CD4-positive, alpha-beta T cell treated with Interleukin-12 subunit alpha and Interleukin-12 subunit beta, for 1 hour (primary cell): ENCODE results near the gene MS4A7.

ENCODE experiments used
- DNase-seq: peaks from one replicate; pipeline ENCODE4 v3.0.0-alpha.2; 2020

Gene MS4A7

GRCh38 chr11:60371386-60371785 lies 6.9 kb upstream of the MS4A7 start:
- DNase-seq: no peak

DNA sequence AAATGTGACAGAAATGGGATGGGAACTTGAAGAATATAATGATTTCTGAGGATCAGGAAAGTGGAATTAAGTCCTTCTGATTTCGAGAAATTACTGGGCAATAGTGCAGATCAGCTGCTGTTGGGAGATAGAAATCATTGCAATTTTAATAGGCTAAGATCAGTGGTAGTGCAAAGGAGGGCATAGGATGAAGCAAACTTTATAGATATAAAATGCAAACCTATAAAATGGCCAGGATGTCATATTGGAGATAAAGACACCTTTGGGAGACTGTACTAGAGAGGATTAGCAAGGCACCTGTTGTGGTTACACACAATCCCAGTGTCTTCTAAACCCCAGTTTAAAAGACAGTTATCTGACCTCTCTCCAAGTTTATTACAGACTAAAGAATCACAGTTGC lies 6.5 kb upstream of the MS4A7 start:
- DNase-seq: no peak

GRCh38 chr11:60372767-60373166 lies 5.6 kb upstream of the MS4A7 start:
- DNase-seq: no peak

- DNase-seq: no peak
Observed at GRCh38 chr11:60375316-60375715, 3.0 kb upstream of the MS4A7 start.

DNA sequence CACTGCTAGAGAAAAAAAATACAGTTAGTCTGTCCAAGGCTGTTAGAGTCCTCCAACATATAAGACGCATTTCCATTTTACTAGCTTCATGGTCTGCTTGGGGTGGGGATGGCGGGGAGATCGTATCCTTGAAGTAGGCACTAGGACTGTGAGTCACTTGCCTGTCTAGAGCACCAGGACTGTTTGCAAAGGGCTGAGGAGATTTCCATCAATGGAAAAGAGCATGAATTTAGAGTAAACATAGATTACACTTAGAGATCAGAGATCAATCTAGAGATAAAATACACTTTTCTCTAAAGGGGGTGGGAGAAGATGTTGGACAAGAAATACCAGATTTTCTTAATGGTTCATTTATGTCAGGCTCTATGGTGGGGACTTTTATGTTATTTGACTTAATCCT lies 1.7 kb upstream of the MS4A7 start:
- no peak for DNase-seq

DNA sequence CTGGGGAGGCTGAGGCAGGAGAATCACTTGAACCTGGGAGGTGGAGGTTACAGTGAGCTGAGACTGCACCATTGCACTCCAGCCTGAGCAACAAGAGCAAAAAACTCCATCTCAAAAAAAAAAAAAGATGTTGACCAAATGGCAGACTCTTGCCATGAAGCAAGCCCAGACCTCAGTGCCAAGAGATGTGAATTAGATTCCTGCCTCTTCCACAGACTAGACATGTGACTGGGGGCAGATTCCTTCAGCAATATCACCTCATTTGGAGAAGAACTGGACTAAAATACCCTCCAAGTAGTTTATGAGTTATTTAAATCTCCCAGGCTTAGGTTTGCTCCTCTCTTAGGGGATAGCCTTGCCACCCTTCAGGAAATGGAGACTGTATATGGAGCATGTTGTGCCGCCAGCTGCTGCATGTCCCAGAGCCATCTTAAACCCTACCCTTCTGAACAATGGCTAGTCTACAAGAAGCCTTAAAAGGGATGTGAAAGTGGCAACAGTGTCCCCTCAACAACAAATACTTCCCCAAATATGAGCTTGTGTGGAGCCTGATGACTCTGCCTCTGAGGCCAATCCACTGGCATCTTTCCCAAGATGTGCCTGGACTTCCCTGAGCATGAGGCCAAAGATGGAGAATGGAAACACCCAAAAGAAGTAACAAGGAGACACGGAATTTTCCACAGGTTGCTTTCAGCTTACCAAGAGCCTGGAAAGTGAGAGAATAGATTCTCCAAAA lies 763 bp upstream of the MS4A7 start:
- DNase-seq: no peak

GRCh38 chr11:60389279-60389910 lies 11.1 kb downstream of the MS4A7 start:
- DNase-seq: peak; percentile 10

- DNase-seq: no peak
Observed at GRCh38 chr11:60390419-60390818, 12.1 kb downstream of the MS4A7 start.

DNA sequence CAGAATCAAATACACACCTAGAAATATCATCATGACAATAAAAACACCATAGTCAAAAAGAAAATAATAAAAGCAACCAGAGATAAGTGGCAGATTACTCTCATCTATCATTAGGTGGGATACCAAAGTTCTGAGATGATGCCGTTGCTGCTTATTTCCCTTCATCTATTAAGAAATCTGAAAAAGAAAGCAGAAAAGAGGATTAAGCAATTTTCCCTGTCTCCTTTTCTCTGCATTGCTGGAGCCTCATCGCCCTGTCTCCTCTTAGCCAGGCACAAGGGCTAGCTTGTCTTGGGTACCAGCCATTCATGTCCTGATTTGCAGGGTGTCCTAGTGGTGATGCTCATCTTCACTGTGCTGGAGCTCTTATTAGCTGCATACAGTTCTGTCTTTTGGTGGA lies 14.0 kb downstream of the MS4A7 start:
- DNase-seq: no peak

- no peak for DNase-seq
Observed at GRCh38 chr11:60393016-60393415, 14.7 kb downstream of the MS4A7 start.

GRCh38 chr11:60394666-60395380 lies 16.5 kb downstream of the MS4A7 start:
- DNase-seq: no peak

GRCh38 chr11:60396382-60396781 lies 18.1 kb downstream of the MS4A7 start, which contains the start of gene MS4A14:
Gene MS4A14 (plus strand): TSS chr11:60396459. CDS start chr11:60396579, 120 bp downstream.
- DNase-seq: no peak

- peak; percentile 10 for DNase-seq
Observed at GRCh38 chr11:60396799-60397198, 18.5 kb downstream of the MS4A7 start.

DNA sequence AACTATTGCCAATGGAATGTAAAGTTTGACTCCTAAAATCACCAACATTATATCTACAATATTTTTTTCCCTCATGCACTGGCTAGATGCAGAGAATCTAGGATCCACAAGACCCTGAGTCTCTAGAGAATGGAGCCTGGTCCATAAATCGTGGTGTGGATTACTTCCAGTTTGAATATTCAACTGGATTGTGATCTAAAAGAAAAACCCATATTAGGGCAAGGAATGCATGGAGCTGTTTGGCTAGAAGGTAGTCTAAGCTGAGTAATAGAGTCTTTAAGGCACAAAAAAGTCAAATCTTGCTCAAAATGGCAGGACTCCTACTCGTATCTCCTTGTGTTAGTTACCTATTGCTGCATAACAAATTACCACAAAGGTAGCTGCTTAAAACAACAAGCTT lies 41.7 kb downstream of the MS4A7 start:
- no peak for DNase-seq

- no peak for DNase-seq
Observed at GRCh38 chr11:60422609-60423008, 44.3 kb downstream of the MS4A7 start.

- DNase-seq: no peak
Observed at GRCh38 chr11:60428517-60428916, 50.2 kb downstream of the MS4A7 start.

DNA sequence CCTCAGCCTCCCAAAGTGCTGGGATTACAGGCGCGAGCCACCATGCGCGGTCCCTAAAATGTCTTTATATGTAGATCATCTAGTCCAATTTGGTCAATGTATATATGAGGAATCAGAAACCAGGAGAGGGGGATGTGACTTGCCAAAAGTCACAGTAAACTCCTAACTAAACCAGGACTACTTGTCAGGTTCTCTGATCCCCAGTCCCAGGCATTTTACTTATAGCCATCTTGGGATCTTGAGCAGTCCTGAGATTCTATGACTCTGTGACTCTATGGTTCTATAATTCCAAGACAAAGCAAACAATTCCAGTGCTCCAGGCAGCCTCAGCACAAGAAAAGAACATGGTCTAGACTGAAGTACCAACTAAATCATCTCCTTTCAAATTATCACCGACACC lies 50.9 kb downstream of the MS4A7 start, which contains the start of gene MS4A5:
Gene MS4A5, plus strand, starts transcription at position 301 of the 400 bp plus-strand sequence. CDS start 103 bp downstream, outside the sequence.
- DNase-seq: no peak

- no peak for DNase-seq
Observed at GRCh38 chr11:60431251-60431650, 52.9 kb downstream of the MS4A7 start.

DNA sequence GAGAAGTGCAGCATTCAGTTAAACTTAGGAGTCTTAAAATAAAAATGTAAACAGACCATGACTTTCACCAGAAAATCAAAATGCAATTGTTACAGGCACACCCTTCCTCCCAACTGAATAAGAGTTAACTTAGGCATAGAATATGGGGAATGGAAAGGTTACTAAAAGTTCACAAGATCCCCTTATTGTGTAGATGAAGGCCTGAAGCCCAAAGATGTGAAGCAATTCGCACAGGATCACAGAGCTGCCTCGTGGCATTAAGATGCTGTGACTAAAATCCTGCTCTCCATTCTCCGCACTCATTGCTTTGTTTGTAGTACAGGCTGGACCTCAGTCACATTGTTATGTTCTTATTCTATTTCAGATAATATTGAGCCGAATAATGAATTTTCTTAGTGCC lies 55.1 kb downstream of the MS4A7 start:
- DNase-seq: no peak
